Muscle of back (tissue), 13 donors: Measurements from ENCODE around the gene GNPAT. TPM values are rescaled to one million over a fixed set of nuclear protein-coding genes. Genes with fewer than 3 reads are reported as not detected.
A peak's percentile ranks its signal among the peaks of the same experiment; 100 is the strongest.

Experiments used
- DNase-seq, 3 donors: peaks; one replicate each; pipeline versions ENCODE4 v3.0.0 to v3.0.0-alpha.2; 2013
- long read RNA-seq, 9 donors: transcript quantifications; one replicate each; lab custom pipeline, GENCODE V29; 2026
- polyA plus RNA-seq, 10 donors: library from polyadenylated mRNA; unstranded; fragments of 120-200 nt; gene quantifications; one replicate each; pipeline ENCODE4 v1.2.1, GENCODE V29; 2013; ENCODE audit not compliant: insufficient read length in 10 of 10

GNPAT gene
- polyA plus RNA-seq: 10 to 100 TPM; 47.0 to 75.0 (median 63.9) TPM
- long read RNA-seq, donor 1, transcript GNPAT-201 (16 exons, 2,643 nt): major isoform, 7 of 14 reads
- long read RNA-seq, donor 1, partial matches to known transcripts: 7 of 14 reads
- long read RNA-seq, donor 1, other reads (novel, unspliced or antisense): 0 of 14 reads
- long read RNA-seq, donor 2, transcript GNPAT-201 (16 exons, 2,643 nt): major isoform, 15 of 20 reads
- long read RNA-seq, donor 2, partial matches to known transcripts: 5 of 20 reads
- long read RNA-seq, donor 2, other reads (novel, unspliced or antisense): 0 of 20 reads
- long read RNA-seq, donor 3: 0 reads
- long read RNA-seq, donor 4, transcript GNPAT-201 (16 exons, 2,643 nt): major isoform, 7 of 15 reads
- long read RNA-seq, donor 4, partial matches to known transcripts: 7 of 15 reads
- long read RNA-seq, donor 4, other reads (novel, unspliced or antisense): 0 of 15 reads
- long read RNA-seq, donor 5, transcript GNPAT-201 (16 exons, 2,643 nt): major isoform, 5 of 6 reads
- long read RNA-seq, donor 5, partial matches to known transcripts: 0 of 6 reads
- long read RNA-seq, donor 5, other reads (novel, unspliced or antisense): 0 of 6 reads
- long read RNA-seq, donor 6, transcript GNPAT-201 (16 exons, 2,643 nt): major isoform, 18 of 35 reads
- long read RNA-seq, donor 6, partial matches to known transcripts: 15 of 35 reads
- long read RNA-seq, donor 6, other reads (novel, unspliced or antisense): 0 of 35 reads
- long read RNA-seq, donor 7, transcript GNPAT-201 (16 exons, 2,643 nt): major isoform, 9 of 19 reads
- long read RNA-seq, donor 7, partial matches to known transcripts: 10 of 19 reads
- long read RNA-seq, donor 7, other reads (novel, unspliced or antisense): 0 of 19 reads
- long read RNA-seq, donor 8, transcript GNPAT-201 (16 exons, 2,643 nt): major isoform, 9 of 18 reads
- long read RNA-seq, donor 8, partial matches to known transcripts: 9 of 18 reads
- long read RNA-seq, donor 8, other reads (novel, unspliced or antisense): 0 of 18 reads
- long read RNA-seq, donor 9: 0 reads

DNA sequence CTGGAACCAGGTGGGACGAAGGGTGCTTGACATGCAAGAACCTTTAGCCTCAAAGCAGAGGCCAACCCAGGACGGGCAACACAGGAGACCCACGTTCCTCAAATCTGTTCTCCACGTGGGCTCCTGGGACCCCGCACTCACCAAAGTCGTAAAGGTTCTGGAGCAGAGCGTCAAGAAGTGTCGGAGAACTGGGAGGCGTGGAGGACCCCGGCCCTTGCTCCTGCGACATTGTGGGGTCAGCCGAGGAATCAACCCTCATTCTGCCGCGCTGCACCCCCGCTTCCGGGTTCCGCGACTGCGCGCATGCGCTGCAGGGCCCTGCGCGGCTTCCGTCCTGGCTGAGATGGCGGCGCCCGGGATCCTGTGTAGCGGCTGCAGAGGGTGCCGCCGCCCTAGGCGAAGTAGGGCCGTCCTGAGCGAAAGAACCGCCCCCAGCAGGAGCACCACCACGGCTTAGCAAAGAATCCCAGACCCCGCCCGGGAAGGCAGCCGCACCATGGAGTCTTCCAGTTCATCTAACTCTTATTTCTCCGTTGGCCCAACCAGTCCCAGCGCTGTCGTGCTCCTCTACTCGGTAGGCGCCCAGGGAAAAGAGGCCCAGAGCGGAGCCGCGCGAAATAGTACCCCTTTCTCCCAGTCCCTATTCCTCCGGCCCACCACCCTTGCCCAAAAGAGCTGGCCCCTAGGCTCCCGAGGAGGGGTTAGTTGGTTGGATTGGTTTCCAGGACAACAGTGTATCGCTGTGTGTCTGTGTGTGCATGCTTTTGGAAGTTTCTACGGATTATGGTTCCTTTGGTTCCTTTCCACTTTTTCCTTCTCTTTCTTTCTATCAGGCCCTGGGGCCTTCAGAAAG lies at the start of gene GNPAT:
GNPAT (plus strand) TSS at position 330 of the 853 bp plus-strand sequence; CDS start at position 497, 167 bp downstream.
- peak; percentile 87 to 96 (median 94) for DNase-seq

DNA sequence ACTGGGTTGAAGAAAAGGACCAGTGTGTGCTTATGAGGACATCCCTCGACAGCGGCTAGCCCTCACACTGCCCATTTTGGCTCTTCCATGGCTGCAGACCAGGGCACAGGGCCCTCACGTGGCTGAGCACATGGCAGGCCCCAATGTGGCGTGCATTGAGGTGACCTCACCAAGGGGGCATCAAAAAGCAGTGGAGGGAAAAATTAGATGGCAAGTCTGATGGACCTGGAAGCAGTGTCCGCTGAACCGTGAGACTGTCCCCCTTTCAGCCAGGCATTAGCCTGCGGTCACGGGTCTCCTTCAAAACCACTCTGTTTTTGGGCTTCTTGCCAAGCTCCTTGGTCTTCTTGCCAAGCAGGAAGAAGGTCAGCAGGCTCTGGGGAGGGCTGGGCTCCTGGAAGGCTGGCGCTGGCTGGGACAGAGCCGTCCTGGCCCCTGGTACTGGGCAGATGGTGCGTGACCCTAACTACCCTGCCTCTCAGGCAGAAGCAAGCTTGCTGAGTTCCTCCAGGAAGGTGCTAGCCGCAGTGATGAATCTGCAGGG lies 48.3 kb upstream of the GNPAT start:
- peak; percentile 4 to 13 (median 12) for DNase-seq

- no peak for DNase-seq
Measured at GRCh38 chr1:231193710-231194340, 47.2 kb upstream of the GNPAT start.

- DNase-seq: no peak
Measured at GRCh38 chr1:231194476-231194842, 46.6 kb upstream of the GNPAT start.

- DNase-seq: no peak
Measured at GRCh38 chr1:231194843-231195516, 46.0 kb upstream of the GNPAT start.

DNA sequence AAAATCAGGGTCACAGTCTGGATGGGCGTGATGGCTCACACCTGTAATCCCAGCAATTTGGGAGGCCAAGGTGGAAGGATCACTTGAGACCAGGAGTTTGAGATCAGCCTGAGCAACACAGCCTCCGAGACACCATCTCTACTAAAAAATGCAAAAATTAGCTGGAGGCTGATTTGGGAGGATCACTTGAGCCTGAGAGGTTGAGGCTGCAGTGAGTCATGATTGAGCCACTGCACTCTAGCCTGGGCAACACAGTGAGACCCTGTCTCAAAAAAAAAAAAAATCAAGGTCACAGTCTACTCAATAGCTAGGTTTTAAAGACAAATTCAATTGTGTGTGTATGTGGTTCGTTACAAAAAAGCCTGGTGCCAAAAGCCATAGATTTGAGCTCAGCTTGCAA lies 44.7 kb upstream of the GNPAT start:
- no peak for DNase-seq

DNA sequence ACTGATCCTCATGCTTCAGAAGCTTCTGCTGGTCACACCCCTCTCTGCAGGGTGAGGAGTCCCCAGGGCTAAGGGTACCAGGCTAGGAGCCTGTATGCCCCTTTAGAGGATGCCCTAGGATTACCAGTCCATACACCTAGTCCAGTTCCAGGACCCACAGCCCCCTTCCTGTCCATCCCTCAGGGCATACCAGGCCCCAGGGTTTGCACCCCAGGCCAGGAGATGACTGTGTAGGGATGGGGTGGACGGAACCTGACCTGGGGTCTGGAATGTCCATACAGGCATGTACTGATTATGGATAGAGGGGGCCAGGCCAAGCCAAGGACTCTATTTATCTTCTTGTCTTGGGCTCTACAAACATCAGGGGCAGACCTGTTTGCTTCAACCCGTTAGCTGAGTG lies 44.3 kb upstream of the GNPAT start:
- DNase-seq: no peak

GRCh38 chr1:231199868-231200267 lies 41.1 kb upstream of the GNPAT start:
- DNase-seq: no peak

- DNase-seq: peak in 1 of 3 donors; percentile 7
Measured at GRCh38 chr1:231200388-231201031, 40.5 kb upstream of the GNPAT start.

DNA sequence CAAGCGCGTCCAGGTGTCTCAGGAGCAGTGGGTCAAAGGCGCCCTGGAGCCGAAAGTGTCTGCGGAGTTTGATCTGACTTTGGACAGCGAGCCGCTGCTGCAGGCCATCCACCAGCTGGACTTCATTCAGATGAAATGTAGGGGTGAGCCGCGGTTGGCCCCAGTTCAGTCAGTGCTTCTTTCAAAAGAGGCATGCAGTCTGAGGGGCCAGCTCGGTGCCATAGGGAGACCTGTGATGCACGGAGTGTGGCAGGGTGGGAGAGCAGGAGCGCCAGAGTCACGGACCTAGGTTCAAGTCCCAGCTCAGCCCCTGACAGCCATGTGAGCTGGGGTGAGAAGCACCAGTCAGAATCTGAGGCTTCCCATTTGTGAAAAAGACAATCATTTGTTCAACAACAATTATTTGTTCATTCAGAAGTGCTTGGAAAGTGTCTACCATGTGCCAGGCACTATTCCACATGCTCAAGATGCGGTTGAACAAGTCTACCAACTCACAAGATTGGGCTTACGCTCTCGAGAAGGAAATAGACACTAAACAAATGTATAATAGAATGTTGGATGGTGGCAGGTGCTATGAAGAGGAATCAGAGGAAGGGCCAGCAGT lies 39.5 kb upstream of the GNPAT start:
- no peak for DNase-seq

- DNase-seq: no peak
Measured at GRCh38 chr1:231201979-231202633, 38.9 kb upstream of the GNPAT start.

DNA sequence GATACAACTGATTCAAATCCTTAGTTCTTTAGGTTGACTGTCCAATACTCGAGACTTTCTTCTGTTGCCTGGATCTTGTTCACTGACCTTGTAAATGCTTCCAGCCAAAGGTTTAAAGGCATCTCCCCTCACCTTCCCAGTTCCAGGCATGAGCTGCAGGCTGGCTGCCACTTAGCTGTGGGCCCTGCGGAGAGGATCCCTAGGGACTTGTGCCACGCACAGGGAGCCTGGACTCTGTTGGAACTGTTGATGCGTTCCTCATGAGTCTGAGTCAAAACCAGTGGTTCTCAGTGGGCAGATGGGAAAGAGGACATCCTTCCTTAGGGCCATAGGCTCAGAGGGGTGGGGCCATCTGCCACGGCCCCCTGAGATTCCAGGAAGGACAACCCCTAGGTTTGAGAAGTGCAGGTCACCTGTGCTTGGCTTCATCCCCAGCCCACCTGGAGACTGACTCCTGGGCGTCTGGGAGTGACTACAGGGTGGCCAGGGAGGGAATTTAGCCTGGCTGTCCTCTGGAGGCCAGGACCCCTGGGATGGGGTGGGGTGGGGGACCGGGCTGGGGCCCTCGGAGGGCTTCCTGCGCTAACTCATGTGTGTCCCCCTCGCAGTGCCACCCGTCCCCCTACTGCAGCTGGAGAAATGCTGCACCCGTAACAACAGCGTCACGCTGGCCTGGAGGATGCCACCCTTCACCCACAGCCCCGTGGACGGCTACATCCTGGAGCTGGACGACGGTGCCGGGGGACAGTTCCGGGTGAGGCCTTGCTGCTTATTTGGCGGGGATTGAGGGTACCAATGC lies 37.6 kb upstream of the GNPAT start:
- no peak for DNase-seq

DNA sequence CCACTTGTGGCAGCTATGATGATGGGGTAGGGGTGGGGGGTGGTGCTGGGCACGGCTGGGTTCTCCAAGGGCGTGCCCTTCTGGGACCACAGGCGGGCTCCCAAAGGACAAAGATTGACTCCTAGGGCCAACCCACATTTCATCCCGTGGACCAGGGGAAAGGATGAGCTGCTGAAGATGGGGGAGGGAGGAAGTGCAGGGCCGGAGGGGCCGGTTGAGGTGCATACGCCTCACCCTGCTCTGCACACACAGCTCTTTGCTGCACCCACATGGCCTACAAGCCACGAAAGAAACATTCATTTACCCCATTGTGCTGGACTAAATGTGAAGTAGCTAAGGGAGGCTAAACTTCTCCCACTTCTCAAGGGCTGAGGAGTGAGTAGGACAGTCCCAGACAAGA lies 34.2 kb upstream of the GNPAT start:
- DNase-seq: no peak

GRCh38 chr1:231207437-231207836 lies 33.6 kb upstream of the GNPAT start:
- no peak for DNase-seq

DNA sequence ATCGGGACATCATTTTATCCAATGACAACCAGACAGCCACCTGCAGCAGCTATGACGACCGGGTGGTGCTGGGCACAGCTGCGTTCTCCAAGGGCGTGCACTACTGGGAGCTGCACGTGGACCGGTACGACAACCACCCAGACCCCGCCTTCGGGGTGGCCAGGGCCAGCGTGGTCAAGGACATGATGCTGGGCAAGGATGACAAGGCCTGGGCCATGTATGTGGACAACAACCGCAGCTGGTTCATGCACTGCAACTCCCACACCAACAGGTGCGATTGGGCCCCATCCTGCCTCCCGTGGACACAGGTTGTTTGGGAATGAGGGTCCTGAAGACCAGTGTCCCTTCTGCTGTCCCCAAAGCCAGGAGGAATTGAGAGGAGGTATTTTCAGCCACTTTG lies 32.0 kb upstream of the GNPAT start:
- DNase-seq: no peak

DNA sequence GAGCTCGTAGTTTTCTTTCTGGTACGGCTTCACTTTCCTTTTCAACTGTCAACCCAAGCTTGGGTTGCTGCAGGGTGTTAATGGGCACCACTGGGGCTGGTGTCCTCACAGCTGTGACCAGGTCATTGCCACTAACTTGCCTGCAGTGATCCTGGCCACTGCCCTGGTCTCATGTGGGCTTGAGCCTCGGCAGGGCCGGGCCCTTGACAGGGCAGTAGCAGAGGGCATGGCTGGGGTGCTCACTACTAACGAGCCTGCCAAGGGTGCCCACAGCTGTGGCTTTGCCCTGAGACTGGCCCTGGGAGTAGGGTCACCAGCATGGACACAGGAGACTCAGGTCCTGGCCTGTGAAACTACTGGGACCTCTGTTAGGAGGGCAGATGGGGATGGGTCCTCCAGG lies 31.5 kb upstream of the GNPAT start:
- DNase-seq: no peak

GRCh38 chr1:231210126-231210525 lies 30.9 kb upstream of the GNPAT start:
- DNase-seq: no peak
